ENCODE results near the gene DPP6.

DNA sequence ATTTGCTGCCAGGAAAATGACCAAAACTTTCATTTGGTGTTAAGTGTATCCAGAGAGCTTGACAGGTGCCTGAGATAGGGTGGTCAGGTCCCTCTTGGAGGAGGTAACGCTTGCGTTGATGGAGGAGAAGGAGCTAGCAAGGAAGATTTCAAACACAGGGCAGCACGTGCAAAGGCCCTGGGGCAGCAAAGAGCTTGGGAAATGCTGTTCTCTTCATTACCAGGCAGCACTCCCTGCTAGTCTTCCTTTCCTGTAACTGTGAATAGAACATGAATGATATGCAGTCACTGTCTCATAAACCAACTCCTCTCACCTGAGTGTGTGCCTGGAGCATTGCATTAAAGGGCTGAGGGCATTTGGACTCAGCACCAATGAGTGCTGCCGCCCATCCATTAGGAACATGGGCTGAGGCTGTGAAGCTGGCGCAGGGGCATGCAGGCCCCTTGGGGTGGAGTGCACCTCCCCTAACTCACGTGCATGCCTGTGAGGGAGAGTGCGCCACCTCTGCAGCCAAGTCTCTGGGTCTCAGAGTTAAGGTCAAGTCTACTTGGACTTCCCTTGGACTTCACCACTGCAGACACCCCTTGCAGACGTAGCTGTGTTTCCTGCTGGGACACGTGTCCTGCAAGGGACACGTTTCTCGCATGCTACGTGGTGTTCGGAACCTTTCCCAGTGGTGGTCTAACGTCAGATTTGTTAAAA, 813.9 kb downstream of the DPP6 start:
- TF ChIP-seq EZH2 (IDR thresholded peaks at IDR 0.05) (no peak), POLR2AphosphoS5 (IDR thresholded peaks at IDR 0.05; ENCODE audit: borderline replicate concordance, low read depth, low read length) (no peak)
